HG03469 (cell line): ENCODE data around the gene SAMD11.
"Not testable (repeated sequence)": the region's sequence is repeated elsewhere in the genome, so short reads cannot be mapped to it uniquely, and the experiment has no call there.

Source experiments
- ATAC-seq: cut with Tn5 transposase; IDR thresholded peaks from one replicate; pipeline ENCODE4 v1.9.1; 2021; ENCODE audit warnings: mild to moderate bottlenecking, moderate library complexity, moderate number of reproducible peaks; ENCODE audit not compliant: unreplicated experiment

SAMD11 gene

GRCh38 chr1:923131-923990, at the start of gene SAMD11:
SAMD11 (plus strand) TSS chr1:923923; CDS start chr1:924432, 509 bp downstream.
- no peak for ATAC-seq

GRCh38 chr1:876428-877208, 47.1 kb upstream of the SAMD11 start:
- not testable (repeated sequence) for ATAC-seq

- ATAC-seq, result not testable (repeated sequence)
Measured at GRCh38 chr1:877209-877986, 46.3 kb upstream of the SAMD11 start.

DNA sequence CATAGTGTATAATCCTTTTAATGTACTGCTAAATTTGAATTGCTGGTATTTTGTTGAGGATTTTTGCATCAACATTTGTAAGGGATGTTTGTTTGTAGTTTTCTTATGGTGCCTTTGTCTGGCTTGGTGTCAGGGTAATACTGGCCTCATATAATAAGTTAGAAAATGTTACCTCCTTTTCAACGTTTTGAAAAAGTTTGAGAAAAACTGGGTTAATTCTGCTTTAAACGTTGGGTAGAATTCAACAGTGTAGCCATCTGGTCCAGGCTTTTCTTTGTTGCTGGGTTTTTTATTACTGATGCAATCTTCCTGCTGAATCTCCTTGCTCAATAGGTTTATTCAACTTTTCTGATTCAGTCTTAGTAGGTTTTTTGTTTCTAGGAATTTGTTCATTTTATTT, 43.2 kb upstream of the SAMD11 start:
- ATAC-seq, result not testable (repeated sequence)

DNA sequence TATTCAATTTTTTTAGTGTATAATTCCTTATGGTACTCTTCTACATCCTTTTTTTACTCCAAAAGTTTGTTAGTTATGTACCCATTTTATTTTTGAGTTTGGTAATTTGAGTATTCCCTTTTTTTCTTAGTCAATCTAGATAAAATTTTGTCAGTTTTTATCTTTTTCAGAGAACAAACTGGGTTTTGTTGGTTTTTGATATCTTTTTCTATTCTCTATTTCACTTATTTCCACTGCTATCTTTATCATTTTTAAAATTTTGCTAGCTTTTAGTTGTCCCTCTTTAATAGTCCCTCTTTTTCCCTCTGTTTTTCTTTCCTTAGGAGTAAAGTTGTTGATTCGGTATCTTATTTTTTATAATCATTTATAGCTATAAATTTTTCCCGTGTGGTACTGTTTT, 42.8 kb upstream of the SAMD11 start:
- not testable (repeated sequence) for ATAC-seq

GRCh38 chr1:886311-886710, 37.4 kb upstream of the SAMD11 start:
- ATAC-seq, result no peak

DNA sequence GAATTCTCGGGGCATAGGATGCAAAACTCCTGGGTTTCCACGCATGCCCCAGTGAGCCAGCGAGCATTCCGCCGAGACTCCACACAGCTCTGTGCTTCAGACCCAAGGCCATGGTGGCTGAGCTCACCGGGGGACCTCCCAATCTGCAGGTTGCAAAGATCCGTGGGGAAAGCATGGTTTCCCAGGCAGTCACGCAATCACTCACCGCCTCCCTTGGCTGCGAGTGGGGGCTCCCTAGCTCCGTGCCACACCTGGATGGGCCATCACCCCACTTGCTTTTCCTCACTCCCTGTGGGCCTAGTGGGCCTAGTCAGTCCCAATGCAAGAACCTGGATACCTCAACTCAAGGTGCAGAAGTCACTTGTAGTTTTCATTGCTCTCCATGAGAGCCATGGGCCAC, 37.0 kb upstream of the SAMD11 start:
- ATAC-seq, result no peak

DNA sequence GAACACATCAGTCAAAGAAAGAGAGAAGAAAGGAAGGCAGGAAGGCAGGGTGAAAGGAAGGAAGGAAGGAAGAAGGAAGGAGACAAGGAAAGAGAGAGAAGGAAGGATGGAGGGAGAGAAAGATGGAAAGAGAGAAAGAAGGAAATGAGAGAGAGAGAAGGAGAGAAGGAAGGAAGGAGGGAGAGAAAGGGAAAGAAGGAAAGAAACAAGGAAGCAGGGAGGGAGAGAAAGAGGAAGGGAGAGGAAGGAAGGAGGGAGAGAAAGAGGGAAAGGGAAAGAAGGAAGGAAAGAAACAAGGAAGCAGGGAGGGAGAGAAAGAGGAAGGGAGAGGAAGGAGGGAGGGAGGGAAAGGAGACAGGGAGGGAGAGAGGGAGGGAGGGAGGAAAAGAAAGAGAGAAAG, 35.4 kb upstream of the SAMD11 start:
- ATAC-seq, result no peak

DNA sequence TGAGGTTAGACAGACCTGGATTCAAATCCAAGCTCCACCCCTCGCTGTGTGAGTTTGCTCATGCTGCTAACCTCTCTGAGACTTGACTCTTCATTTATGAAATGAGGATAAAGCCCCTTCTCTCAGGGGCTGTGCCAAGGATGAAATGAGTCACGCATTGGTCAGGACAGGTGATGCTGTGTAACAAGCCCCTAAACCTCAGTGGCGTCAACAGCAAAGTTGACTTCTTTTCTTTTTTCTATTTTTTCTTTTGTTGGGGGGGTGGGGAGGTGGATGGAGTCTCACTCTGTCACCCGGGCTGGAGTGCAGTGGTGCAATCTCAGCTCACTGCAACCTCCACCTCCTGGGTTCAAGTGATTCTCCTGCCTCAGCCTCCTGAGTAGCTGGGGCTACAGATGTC, 33.9 kb upstream of the SAMD11 start:
- not testable (repeated sequence) for ATAC-seq

DNA sequence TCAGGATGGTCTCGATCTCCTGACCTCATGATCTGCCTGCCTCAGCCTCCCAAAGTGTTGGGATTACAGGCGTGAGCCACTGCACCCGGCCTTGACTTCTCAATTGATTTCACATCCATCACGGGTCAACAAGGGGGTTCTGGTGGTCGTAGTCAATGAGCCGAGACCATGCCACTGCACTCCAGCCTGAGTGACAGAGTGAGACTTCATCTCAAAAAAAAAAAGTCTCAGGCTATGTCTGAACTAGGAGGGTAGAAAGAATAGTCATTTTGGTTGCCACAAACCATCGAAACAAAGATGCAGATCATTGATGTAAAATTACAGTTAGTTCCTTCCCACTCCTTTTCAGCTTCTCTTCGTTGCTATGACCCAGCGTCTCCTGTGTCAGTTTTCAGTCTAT, 33.5 kb upstream of the SAMD11 start:
- not testable (repeated sequence) for ATAC-seq

- ATAC-seq, result no peak
Measured at GRCh38 chr1:890661-891060, 33.1 kb upstream of the SAMD11 start.

DNA sequence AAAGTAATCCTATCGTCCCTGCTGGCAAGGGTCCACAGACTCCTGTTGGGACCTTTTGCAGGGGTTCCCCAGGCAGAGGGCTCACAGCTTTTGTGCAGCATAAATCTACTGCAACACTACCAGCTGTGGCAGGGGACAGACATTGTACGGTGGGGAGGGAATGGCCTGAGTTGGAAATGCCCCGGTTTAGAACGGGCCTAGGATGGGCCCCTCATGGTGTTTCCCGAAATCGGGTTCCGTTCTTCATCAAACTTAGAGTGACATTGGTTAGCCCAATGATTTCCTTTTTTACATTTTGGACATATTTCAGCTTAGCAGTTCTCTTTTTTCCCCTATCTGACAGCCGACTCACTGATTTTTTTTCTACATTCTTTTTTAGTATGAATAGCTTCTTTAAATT, 26.5 kb upstream of the SAMD11 start:
- ATAC-seq, result no peak

GRCh38 chr1:897951-898350, 25.8 kb upstream of the SAMD11 start:
- not testable (repeated sequence) for ATAC-seq

GRCh38 chr1:899636-900317, 23.9 kb upstream of the SAMD11 start:
- no peak for ATAC-seq

- ATAC-seq, result no peak
Measured at GRCh38 chr1:901108-901859, 22.4 kb upstream of the SAMD11 start.

DNA sequence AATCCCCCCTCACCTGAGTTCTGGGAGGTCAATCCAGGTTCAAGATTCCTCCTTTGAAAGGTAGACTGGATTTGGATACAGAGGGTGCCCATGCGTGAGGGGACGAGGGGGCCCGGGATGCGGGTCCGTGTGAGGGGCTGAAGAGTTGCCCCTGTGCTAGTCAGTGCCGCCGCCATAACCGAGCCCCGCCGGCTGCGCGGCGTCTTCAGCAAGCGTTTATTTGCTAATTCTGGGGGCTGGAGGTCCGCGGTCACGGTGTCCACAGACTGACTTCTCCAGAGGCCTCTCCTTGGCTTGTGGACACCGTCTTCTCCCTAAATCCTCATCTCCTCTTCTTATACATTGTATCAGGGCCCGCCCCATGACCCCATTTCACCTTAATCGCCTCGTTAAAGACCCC, 20.9 kb upstream of the SAMD11 start:
- ATAC-seq, result no peak

GRCh38 chr1:903305-903704, 20.4 kb upstream of the SAMD11 start:
- ATAC-seq, result no peak

DNA sequence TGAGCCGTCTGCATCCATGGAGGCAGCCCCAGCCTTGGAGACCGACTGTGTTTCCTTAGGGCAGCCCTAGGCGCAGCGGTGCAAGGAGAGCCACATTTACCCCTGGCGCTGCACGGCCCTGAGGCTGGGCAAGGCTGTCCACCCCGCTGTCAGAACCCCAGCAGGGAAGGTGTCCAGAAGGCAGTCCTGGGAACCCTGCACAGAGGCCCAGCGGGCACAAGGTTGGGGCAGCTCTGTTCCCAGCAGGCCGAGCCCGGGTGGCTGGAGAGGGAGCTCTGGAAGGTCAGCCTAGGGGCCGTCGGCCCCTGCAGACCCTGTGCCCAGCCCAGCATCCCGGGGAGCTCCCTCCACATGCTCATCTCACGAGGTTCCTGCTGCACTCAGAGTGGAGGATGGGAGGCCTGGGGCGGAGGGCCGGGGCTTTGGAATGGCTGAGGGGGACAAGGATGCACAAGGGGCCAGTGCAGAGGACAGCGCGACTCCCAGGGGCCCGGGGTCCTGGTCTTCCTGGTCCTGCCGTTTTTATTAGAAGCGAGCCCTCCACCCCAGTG, 19.9 kb upstream of the SAMD11 start:
- no peak for ATAC-seq

- ATAC-seq, result no peak
Measured at GRCh38 chr1:904310-904950, 19.3 kb upstream of the SAMD11 start.
